CD14-positive monocyte (primary cell): ENCODE data around the gene TMEM132E. TPM values are rescaled to one million over a fixed set of nuclear protein-coding genes. Genes with fewer than 3 reads are reported as not detected.
A peak's percentile ranks its signal among the peaks of the same experiment; 100 is the strongest.

ENCODE experiments used
- DNase-seq, 3 donors: peaks; one replicate each; pipeline ENCODE4 v3.0.0-alpha.2; 2011 to 2022
- H2AFZ ChIP-seq: 2 replicates; pipeline ENCODE4 v1.6.0; 2012; ENCODE audit warnings: mild to moderate bottlenecking, low read depth, low read length, inconsistent platforms; ENCODE audit not compliant: insufficient read depth, poor library complexity, severe bottlenecking
- H3K27ac ChIP-seq, 2 donors: 1 replicate in 1 of 2; 2 replicates in 1 of 2; pipeline ENCODE4 v1.5.1; 2012 to 2013; ENCODE audit warnings: low read length in 2 of 2, control low read depth in 1 of 2, inconsistent platforms in 1 of 2, low read depth in 1 of 2, mild to moderate bottlenecking in 1 of 2
- H3K27me3 ChIP-seq, 2 donors: one replicate each; pipeline versions ENCODE4 v1.6.0 to v1.6.1; 2011 to 2013; ENCODE audit warnings: low read length in 2 of 2; ENCODE audit not compliant: control insufficient read depth in 2 of 2, insufficient read depth in 2 of 2
- H3K36me3 ChIP-seq, 2 donors: replicated peaks in 1 of 2; 1 replicate in 1 of 2; 2 replicates in 1 of 2; pipeline versions ENCODE4 v1.5.1 to v1.6.1; 2012 to 2013; ENCODE audit warnings: low read length in 2 of 2, control low read depth in 1 of 2, inconsistent platforms in 1 of 2, mild to moderate bottlenecking in 1 of 2; ENCODE audit not compliant: insufficient read depth in 2 of 2, control insufficient read depth in 1 of 2
- H3K4me1 ChIP-seq, 2 donors: 1 replicate in 1 of 2; 2 replicates in 1 of 2; pipeline versions ENCODE4 v1.5.1 to v1.6.1; 2012 to 2013; ENCODE audit warnings: low read length in 2 of 2, control low read depth in 1 of 2, inconsistent platforms in 1 of 2, mild to moderate bottlenecking in 1 of 2, moderate library complexity in 1 of 2; ENCODE audit not compliant: insufficient read depth in 2 of 2, control insufficient read depth in 1 of 2
- H3K4me2 ChIP-seq: replicated peaks from 2 replicates; pipeline ENCODE3; 2012; ENCODE audit warnings: low read length, moderate library complexity, mild to moderate bottlenecking; ENCODE audit not compliant: poor library complexity, severe bottlenecking; ENCODE audit errors: extremely low read depth
- H3K4me3 ChIP-seq, 3 experiments: fragments of 200-600 bp in 1 of 3; sonication (generic) in 1 of 3; replicated peaks in 1 of 3; 1 replicate in 2 of 3; 2 replicates in 1 of 3; pipeline ENCODE4 v1.5.1; 2011 to 2013; ENCODE audit warnings: low read length in 3 of 3, mild to moderate bottlenecking in 3 of 3, control low read depth in 2 of 3, low read depth in 2 of 3, inconsistent platforms in 1 of 3, moderate library complexity in 1 of 3
- H3K79me2 ChIP-seq: 2 replicates; pipeline ENCODE4 v1.6.0; 2012; ENCODE audit warnings: mild to moderate bottlenecking, control low read depth, inconsistent platforms, low read length, moderate library complexity; ENCODE audit not compliant: insufficient read depth
- H3K9ac ChIP-seq: 2 replicates; pipeline ENCODE4 v1.6.0; 2017; ENCODE audit warnings: low read length, mild to moderate bottlenecking; ENCODE audit not compliant: insufficient read depth, poor library complexity, severe bottlenecking
- H3K9me3 ChIP-seq, 2 donors: replicated peaks in 1 of 2; 1 replicate in 1 of 2; 2 replicates in 1 of 2; pipeline versions ENCODE4 v1.5.1 to v1.6.1; 2012 to 2013; ENCODE audit warnings: low read length in 2 of 2, control low read depth in 1 of 2; ENCODE audit not compliant: control insufficient read depth in 1 of 2, insufficient read depth in 1 of 2
- H4K20me1 ChIP-seq: 2 replicates; pipeline ENCODE4 v1.6.0; 2012; ENCODE audit warnings: mild to moderate bottlenecking, low read length, control low read depth, moderate library complexity; ENCODE audit not compliant: insufficient read depth
- H3K27ac Mint-ChIP-seq, 7 donors: one replicate each; pipeline ENCODE4 v1.8.0; 2020; ENCODE audit warnings: mild to moderate bottlenecking in 7 of 7, mixed read lengths in 7 of 7, moderate library complexity in 6 of 7, inconsistent platforms in 2 of 7
- H3K27me3 Mint-ChIP-seq, 3 donors: one replicate each; pipeline ENCODE4 v1.8.0; 2021 to 2022; ENCODE audit warnings: low read depth in 3 of 3, mild to moderate bottlenecking in 3 of 3, mixed read lengths in 3 of 3, moderate library complexity in 3 of 3, inconsistent platforms in 1 of 3
- H3K36me3 Mint-ChIP-seq, 2 donors: one replicate each; pipeline ENCODE4 v1.8.0; 2020; ENCODE audit warnings: mixed read lengths in 2 of 2, inconsistent platforms in 1 of 2, mild to moderate bottlenecking in 1 of 2
- H3K4me1 Mint-ChIP-seq: one replicate; pipeline ENCODE4 v1.8.0; 2020; ENCODE audit warnings: mild to moderate bottlenecking, mixed read lengths
- H3K4me3 Mint-ChIP-seq, 2 donors: one replicate each; pipeline ENCODE4 v1.8.0; 2020; ENCODE audit warnings: mild to moderate bottlenecking in 2 of 2, mixed read lengths in 2 of 2, moderate library complexity in 1 of 2
- H3K9me3 Mint-ChIP-seq, 7 donors: one replicate each; pipeline ENCODE4 v1.8.0; 2020 to 2022; ENCODE audit warnings: mixed read lengths in 7 of 7, mild to moderate bottlenecking in 6 of 7, moderate library complexity in 6 of 7, inconsistent platforms in 2 of 7
- CTCF ChIP-seq: fragments of 200-600 bp; IDR thresholded peaks from one replicate; pipeline ENCODE4 v1.8.0; 2022; ENCODE audit warnings: antibody characterized with exemption, mild to moderate bottlenecking
- WGBS: methylation state at CpG from one replicate; pipeline ENCODE4 v1.1.5; 2013; ENCODE audit warnings: missing lambda C conversion rate; ENCODE audit not compliant: insufficient coverage; 5-methylcytosine and 5-hydroxymethylcytosine counted together
- intact Hi-C, 2 donors: fragments of 100-400 bp; cut with micrococcal nuclease; formaldehyde crosslinking; loops; one replicate each; pipeline versions ENCODE4 v1.15.0 to v1.15.1; 2023
- polyA plus RNA-seq, 3 donors: library from polyadenylated mRNA; depleted of rRNA in 1 of 3; unstranded in 2 of 3; stranded (reverse) in 1 of 3; fragments of 300-500 nt in 2 of 3; fragments of >200 nt in 1 of 3; fragmentation: Illumina TruSeq in 2 of 3; gene quantifications; 1 replicate in 2 of 3; 2 replicates in 1 of 3; pipeline ENCODE4 v1.2.3, GENCODE V29; 2012 to 2021

TMEM132E gene
- polyA plus RNA-seq, 3 donors, result not detected

DNA sequence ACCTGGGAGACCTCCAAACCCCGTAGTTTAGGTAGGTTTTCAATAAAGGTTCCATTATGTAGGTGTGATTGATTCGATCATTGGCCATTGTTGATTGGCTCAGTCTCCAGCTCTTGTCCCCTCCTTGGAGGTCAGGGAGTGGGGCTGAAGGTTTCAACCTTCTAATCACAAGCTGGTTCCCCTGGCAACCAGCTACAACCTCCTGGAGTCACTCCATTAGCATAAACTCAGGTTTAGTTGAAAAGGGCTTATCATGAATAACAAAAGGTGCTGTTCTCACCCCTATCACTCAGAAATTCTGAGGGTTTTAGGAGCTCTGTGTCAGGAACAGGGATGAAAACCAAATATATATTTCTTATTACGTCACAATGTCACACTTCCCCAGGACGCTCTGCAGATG lies 28.5 kb downstream of the TMEM132E start:
- Histone ChIP-seq H3K4me2 (no peak overlapping the region), H3K79me2 (no peaks in the 10 kb centered on the region), H3K27me3 (peaks cover 2 to 13% of the 10 kb centered on the region in 2 donors), H3K4me1 (no peaks in the 10 kb centered on the region), H3K36me3 (no peaks in the 10 kb centered on the region), H3K9ac (no peak overlapping the region), H4K20me1 (no peaks in the 10 kb centered on the region), H3K4me3 (no peak overlapping the region), H3K27ac (no peak overlapping the region), H3K9me3 (no peaks in the 10 kb centered on the region), H2AFZ (no peak overlapping the region)
- H3K36me3 Mint-ChIP-seq, result no peaks in the 10 kb centered on the region
- intact Hi-C loops, result no loop called here
- H3K27ac Mint-ChIP-seq, result no peak overlapping the region
- no peaks in the 10 kb centered on the region for H3K4me1 Mint-ChIP-seq
- peaks cover 0 to 3% (median 0%) of the 10 kb centered on the region in 7 donors for H3K9me3 Mint-ChIP-seq
- DNase-seq, result no peak
- no CpG with 5 or more reads among the region's 4 CpGs for WGBS
- H3K27me3 Mint-ChIP-seq, result peaks cover 28 to 33% (median 30%) of the 10 kb centered on the region in 3 donors
- no peak overlapping the region for H3K4me3 Mint-ChIP-seq
- TF ChIP-seq CTCF, result no peak

GRCh38 chr17:34609210-34609609 lies 29.8 kb downstream of the TMEM132E start:
- Mint-ChIP-seq H3K36me3 (no peaks in the 10 kb centered on the region), H3K4me1 (no peaks in the 10 kb centered on the region), H3K4me3 (peak overlapping the region in 1 of 2 donors; percentile 43), H3K27me3 (peaks cover 27 to 33% (median 28%) of the 10 kb centered on the region in 3 donors), H3K27ac (no peak overlapping the region), H3K9me3 (peaks cover 0 to 3% (median 0%) of the 10 kb centered on the region in 7 donors)
- Histone ChIP-seq H3K36me3 (no peaks in the 10 kb centered on the region), H3K4me3 (no peak overlapping the region), H2AFZ (no peak overlapping the region), H3K4me1 (no peaks in the 10 kb centered on the region), H3K4me2 (no peak overlapping the region), H3K27me3 (peaks cover 2 to 16% of the 10 kb centered on the region in 2 donors), H3K9me3 (no peaks in the 10 kb centered on the region), H4K20me1 (no peaks in the 10 kb centered on the region), H3K79me2 (no peaks in the 10 kb centered on the region), H3K9ac (no peak overlapping the region), H3K27ac (no peak overlapping the region)
- no peak for TF ChIP-seq CTCF
- WGBS, result 43% methylated on average over 2 of the region's 5 CpGs
- no peak for DNase-seq
- intact Hi-C loops, result no loop called here
